ENCODE measurements around the gene KIF3C.

DNA sequence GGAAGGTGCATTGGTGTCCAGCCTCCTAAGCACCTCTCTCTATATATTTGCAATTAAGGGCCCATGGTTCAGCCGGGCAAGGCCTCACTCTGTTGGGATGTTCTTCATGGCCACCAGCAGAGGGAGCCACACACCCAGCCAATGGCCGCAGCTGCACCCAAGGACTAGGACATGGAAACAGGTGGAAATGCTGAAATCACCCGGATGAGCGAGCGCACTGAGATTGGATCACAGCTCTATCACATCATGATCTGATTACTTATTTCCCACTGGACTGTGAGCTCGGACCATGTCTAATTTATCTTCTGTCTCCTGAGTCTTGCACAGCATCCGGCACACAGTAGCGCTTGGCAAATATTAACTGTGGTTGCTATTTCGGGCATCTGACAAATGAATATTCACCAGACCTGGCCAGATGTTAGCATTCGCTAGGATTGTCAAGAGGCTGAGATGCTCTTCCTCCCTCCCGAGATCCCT is 31.2 kb downstream of the KIF3C start:
- TF ChIP-seq, protein P1, sequence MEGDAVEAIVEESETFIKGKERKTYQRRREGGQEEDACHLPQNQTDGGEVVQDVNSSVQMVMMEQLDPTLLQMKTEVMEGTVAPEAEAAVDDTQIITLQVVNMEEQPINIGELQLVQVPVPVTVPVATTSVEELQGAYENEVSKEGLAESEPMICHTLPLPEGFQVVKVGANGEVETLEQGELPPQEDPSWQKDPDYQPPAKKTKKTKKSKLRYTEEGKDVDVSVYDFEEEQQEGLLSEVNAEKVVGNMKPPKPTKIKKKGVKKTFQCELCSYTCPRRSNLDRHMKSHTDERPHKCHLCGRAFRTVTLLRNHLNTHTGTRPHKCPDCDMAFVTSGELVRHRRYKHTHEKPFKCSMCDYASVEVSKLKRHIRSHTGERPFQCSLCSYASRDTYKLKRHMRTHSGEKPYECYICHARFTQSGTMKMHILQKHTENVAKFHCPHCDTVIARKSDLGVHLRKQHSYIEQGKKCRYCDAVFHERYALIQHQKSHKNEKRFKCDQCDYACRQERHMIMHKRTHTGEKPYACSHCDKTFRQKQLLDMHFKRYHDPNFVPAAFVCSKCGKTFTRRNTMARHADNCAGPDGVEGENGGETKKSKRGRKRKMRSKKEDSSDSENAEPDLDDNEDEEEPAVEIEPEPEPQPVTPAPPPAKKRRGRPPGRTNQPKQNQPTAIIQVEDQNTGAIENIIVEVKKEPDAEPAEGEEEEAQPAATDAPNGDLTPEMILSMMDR (conservative IDR thresholded peaks at IDR 0.05; ENCODE audit: low read depth, low read length), result peak; percentile 97
- no peak for TF ChIP-seq EZH2 (IDR thresholded peaks at IDR 0.05; ENCODE audit: borderline replicate concordance, low read depth, low read length, poor library complexity, severe bottlenecking)
